RWPE2 (cell line): Measurements from ENCODE around the gene HAO2.

Source experiments
- ATAC-seq: fragments of 200-7000 bp; cut with Tn5 transposase; 3 replicates; pipeline ENCODE4 v1.9.1; 2021; ENCODE audit warnings: low read depth
- DNase-seq: peaks from one replicate; pipeline ENCODE4 v3.0.0-alpha.2; 2020; ENCODE audit warnings: low spot score
- H3K27ac ChIP-seq: fragments of 450-650 bp; 2 replicates; pipeline ENCODE4 v1.5.1; 2017; ENCODE audit warnings: mild to moderate bottlenecking; ENCODE audit not compliant: poor library complexity, severe bottlenecking
- H3K27me3 ChIP-seq: fragments of 250-450 bp; sonication (Bioruptor Pico); 2 replicates; pipeline ENCODE4 v1.5.1; 2021; ENCODE audit warnings: mild to moderate bottlenecking, moderate library complexity; ENCODE audit not compliant: insufficient read depth, poor library complexity, severe bottlenecking
- H3K36me3 ChIP-seq: fragments of 250-450 bp; sonication (Bioruptor Pico); 2 replicates; pipeline ENCODE4 v1.5.1; 2020; ENCODE audit warnings: low read depth, mild to moderate bottlenecking, moderate library complexity
- H3K4me1 ChIP-seq: fragments of 250-450 bp; sonication (Bioruptor Pico); 2 replicates; pipeline ENCODE4 v1.5.1; 2021; ENCODE audit warnings: mild to moderate bottlenecking, moderate library complexity; ENCODE audit not compliant: insufficient read depth, poor library complexity, severe bottlenecking
- H3K4me3 ChIP-seq: fragments of 250-450 bp; sonication (Bioruptor Pico); 2 replicates; pipeline ENCODE4 v1.5.1; 2021; ENCODE audit warnings: mild to moderate bottlenecking, moderate library complexity; ENCODE audit not compliant: severe bottlenecking
- H3K9me3 ChIP-seq: fragments of 250-450 bp; sonication (Bioruptor Pico); 2 replicates; pipeline ENCODE4 v1.5.1; 2021; ENCODE audit warnings: mild to moderate bottlenecking, moderate library complexity; ENCODE audit not compliant: severe bottlenecking
- CTCF ChIP-seq: fragments of 450-650 bp; IDR thresholded peaks from one replicate; pipeline ENCODE4 v1.5.1; 2017; ENCODE audit warnings: mild to moderate bottlenecking, moderate library complexity; ENCODE audit not compliant: poor library complexity, severe bottlenecking

Gene HAO2

GRCh38 chr1:119387858-119388257 lies 19.3 kb downstream of the HAO2 start:
- H3K27ac ChIP-seq = no peak overlapping the region
- H3K9me3 ChIP-seq = no peaks in the 10 kb centered on the region
- no peak for TF ChIP-seq CTCF
- no peaks in the 10 kb centered on the region for H3K36me3 ChIP-seq
- peaks cover 8% of the 10 kb centered on the region for H3K27me3 ChIP-seq
- DNase-seq (no peak), ATAC-seq (no peak)
- H3K4me3 ChIP-seq = no peak overlapping the region
- H3K4me1 ChIP-seq = no peaks in the 10 kb centered on the region

- peak; percentile 19; the same call in 1 of the 3 replicates for ATAC-seq
- H3K36me3 ChIP-seq = no peaks in the 10 kb centered on the region
- H3K27me3 ChIP-seq = peaks cover 8% of the 10 kb centered on the region
- no peak overlapping the region for H3K4me3 ChIP-seq
- no peaks in the 10 kb centered on the region for H3K4me1 ChIP-seq
- no peak overlapping the region for H3K27ac ChIP-seq
- DNase-seq = no peak
- H3K9me3 ChIP-seq = no peaks in the 10 kb centered on the region
- TF ChIP-seq CTCF = no peak
Measured at GRCh38 chr1:119388450-119388849, 19.9 kb downstream of the HAO2 start.

DNA sequence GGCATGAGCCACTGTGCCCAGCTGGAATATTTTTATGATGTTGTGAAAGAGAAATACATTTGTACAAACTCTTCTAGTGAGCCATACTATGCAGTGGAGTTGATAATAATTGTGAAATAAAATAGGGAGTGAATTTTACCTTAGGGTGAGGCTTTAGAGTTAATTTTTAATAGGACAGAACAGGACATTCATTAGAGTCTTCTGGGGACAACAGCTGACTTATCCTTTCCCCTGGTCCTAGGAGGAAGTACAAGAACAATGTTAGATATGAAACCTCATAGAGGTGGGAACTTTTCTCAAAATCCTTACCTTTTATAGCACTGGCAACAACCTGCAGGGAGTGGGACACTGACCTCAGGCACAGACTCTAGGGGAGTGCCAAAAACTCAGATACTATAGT lies 21.9 kb downstream of the HAO2 start:
- H3K36me3 ChIP-seq = no peaks in the 10 kb centered on the region
- no peak overlapping the region for H3K27ac ChIP-seq
- DNase-seq (no peak), ATAC-seq (no peak)
- no peaks in the 10 kb centered on the region for H3K9me3 ChIP-seq
- no peak for TF ChIP-seq CTCF
- H3K4me3 ChIP-seq = no peak overlapping the region
- H3K4me1 ChIP-seq = no peaks in the 10 kb centered on the region
- peaks cover 8% of the 10 kb centered on the region for H3K27me3 ChIP-seq

GRCh38 chr1:119391749-119392148 lies 23.2 kb downstream of the HAO2 start:
- Histone ChIP-seq H3K36me3 (no peaks in the 10 kb centered on the region), H3K9me3 (no peaks in the 10 kb centered on the region), H3K27ac (no peak overlapping the region), H3K4me1 (no peaks in the 10 kb centered on the region), H3K27me3 (peaks cover 6% of the 10 kb centered on the region), H3K4me3 (no peak overlapping the region)
- no peak for TF ChIP-seq CTCF
- DNase-seq (no peak), ATAC-seq (no peak)

- DNase-seq (no peak), ATAC-seq (no peak)
- Histone ChIP-seq H3K27me3 (no peaks in the 10 kb centered on the region), H3K9me3 (no peaks in the 10 kb centered on the region), H3K4me3 (no peak overlapping the region), H3K4me1 (no peaks in the 10 kb centered on the region), H3K36me3 (no peaks in the 10 kb centered on the region), H3K27ac (no peak overlapping the region)
- TF ChIP-seq CTCF = no peak
Measured at GRCh38 chr1:119394085-119394484, 25.5 kb downstream of the HAO2 start.
